GM21717 (cell line): Measurements from ENCODE around the gene RSRC1.
"Not testable (repeated sequence)": the region's sequence is repeated elsewhere in the genome, so short reads cannot be mapped to it uniquely, and the experiment has no call there.

Experiments
- ATAC-seq: cut with Tn5 transposase; IDR thresholded peaks from one replicate; pipeline ENCODE4 v1.9.1; 2021; ENCODE audit warnings: mild to moderate bottlenecking, moderate library complexity; ENCODE audit not compliant: unreplicated experiment

RSRC1 gene

GRCh38 chr3:158381262-158381868 is 271.5 kb downstream of the RSRC1 start:
- ATAC-seq = no peak

DNA sequence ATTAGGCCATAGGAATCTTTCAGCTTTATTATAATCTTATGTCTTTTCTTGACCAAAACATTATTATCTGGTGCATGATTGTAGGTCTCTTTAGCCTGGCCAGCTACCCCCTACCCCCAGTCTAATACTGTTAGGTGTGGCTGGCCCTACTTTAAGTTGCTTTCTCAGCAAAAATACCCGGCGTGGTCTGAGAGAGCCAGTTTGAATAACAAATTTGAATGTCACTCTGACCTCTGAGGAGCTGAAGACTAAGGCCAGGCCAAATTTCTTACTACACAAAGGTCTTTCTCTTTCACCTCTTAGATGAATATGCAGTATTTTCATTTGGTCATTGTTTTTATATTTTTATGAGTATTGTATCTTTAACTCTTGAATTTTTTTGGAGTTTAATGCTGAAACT is 272.6 kb downstream of the RSRC1 start:
- ATAC-seq = no peak

DNA sequence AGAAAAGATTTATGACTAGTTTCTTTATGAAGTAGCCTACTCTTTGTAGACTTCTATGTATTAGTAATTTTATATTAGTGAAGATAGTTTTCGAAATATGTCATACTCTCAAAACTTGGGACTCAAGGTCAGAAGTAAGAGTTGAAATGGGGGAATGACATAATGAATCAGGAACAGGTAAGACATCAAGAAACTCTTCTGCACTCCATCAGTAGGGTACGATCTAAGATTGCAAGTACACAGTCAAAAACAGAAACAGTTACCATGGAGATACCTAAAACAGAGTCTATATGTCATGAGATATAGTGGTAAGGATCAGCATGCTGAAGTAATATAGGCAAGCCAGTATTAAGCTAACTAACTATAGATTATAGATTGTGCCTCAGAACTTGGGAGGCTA is 274.1 kb downstream of the RSRC1 start:
- ATAC-seq = peak; percentile 68

DNA sequence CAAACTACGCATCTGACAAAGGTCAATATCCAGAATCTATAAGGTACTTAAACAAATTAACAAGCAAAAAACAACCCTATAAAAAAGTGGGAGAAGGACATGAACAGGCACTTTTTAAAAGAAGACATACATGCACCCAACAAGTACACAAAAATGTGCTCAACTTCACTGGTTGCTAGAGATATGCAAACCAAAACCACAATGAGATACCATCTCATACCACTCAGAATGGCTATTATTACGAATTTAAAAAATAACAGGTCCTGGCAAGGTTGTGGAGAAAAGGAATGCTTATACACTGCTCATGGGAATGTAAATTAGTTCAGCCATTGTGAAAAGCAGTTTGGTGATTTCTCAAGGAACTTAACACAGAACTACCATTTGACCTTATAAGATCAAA is 285.5 kb downstream of the RSRC1 start:
- ATAC-seq = no peak

GRCh38 chr3:158402590-158402989 is 292.7 kb downstream of the RSRC1 start:
- no peak for ATAC-seq

- no peak for ATAC-seq
These were observed 293.1 kb downstream of the RSRC1 start for GRCh38 chr3:158403013-158403412.

DNA sequence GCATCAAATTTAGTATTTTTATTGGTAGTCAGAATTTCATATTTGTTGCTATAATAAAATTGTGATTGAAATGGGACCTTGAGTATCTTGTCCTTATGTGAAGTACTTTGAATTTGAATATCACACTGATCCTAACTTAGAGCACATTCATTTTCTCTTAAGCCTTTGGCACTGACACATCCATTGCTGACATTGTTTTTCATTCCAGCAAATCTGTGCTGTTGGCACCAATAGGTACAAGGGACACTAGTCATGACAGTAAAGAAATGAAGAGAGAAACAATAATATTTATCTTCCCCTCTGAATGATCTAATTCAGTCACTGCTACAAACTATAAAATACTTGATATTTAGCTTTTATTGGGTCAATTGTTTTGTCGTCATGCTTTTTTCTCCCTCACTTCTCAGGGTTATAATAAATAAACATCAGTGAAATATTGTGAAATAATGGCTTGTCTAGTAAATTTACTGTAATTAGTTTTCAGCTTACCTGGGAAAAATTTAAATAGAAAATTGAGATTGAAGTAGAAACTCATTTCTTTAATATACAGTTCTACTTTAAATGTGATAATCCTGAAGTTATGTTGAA is 294.3 kb downstream of the RSRC1 start:
- no peak for ATAC-seq

DNA sequence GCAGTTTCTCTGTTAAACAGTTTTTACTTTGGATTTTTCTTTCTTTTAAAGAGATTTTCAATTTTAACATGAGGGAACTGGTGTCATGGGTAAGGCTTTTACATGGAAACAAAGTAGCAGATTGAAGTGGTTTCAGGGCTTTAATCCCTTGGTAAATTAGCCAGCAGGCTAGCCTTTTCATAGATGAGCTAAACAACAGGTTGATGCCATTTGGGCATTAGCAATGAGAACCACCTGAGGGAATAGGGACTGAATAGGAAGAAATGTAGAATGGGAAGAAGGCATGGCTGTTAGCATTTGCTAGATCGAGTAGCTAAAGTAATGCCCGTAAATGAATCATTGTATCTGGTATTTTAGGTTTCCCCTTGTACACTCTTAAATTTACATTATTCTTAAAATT is 295.6 kb downstream of the RSRC1 start:
- ATAC-seq = no peak

DNA sequence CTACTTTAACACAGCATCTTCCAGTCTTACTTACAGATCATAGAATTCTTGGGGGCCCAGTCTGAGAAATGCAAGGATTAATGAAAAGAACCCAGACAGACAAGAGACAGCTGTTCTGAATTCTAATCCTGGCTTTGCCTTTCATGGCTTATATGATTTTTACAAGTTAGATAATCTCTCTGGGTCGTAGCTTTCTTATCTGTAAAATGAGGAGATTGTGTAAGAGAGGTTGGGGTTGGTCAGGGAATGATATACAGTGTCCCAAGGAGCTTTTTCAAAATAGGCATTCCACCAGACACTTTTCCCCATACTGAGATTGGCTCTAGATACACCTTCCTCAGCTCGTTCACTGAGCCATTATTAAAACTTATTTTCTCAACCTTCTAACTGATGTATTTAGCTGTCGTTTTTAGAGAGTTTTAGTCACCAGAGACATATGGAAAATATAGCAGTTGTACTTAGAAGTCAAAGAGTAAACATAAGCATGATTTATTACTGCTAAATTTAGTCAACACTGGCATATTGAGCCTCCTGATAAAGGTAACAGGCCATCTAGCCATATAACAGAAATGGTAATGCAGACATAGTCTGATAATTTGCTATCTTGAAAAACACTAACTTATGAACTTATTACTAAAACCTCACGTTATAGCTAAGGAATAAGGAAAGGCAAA is 298.1 kb downstream of the RSRC1 start:
- ATAC-seq = no peak

GRCh38 chr3:158408518-158408897 is 298.6 kb downstream of the RSRC1 start:
- not testable (repeated sequence) for ATAC-seq

DNA sequence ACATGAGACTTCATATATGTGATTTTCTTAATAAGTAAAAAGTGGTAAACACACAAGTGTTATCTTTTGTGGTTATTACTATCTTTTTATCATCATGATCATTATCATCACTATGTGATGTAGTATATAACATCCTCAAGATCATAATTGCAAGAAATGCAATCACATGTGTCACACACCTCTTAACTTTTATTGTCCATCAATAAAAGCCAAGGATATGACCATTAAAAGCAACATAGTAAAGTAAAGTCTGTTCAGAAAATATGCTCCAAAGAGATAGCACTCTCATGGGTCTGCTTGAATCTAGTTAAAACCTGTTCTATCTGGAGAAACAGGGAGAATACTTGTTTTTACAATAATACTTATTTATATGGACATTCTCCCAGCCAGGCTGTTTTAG is 308.1 kb downstream of the RSRC1 start:
- ATAC-seq = no peak

DNA sequence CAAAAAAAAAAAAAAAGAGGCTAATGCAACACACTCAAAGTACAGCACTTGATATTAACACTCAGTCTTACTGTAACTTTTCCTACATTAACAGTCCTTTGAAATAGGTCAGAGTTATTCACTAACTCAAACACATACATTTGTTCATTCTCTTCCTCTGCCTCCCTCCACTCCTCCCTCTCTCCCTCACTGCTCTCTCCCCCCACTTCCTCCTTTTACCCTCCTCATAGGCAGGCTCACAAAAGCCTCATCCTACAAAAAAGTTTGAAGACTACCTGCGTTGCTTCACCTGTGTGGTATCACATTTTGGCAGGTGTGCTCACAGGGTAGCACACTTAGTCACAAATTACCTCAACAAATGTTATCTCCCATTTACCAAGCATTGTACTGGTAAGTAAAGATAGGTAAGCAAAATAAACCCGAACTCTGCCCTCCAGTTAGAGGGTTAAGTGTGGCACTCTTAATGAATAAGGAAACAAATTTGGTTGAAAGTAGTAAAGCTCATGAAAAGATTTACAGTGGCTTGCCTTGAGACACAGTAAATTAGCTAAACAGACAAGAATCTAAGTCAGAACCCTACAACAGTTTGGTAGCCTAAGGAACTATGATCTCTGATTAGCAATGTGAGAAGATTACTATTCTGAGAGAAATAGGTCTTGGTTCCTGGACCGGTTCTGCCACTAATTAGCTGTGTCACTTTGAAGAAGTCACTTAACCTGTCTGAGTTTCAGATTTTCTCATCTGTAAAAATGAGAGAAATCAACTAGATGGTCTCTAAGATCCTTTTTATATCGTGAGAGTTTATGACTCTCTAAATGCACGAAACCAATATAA is 310.1 kb downstream of the RSRC1 start:
- ATAC-seq = peak; percentile 42

- ATAC-seq = peak; percentile 99
These were observed 310.9 kb downstream of the RSRC1 start for GRCh38 chr3:158420654-158421396.

GRCh38 chr3:158430448-158430847 is 320.6 kb downstream of the RSRC1 start:
- no peak for ATAC-seq

- ATAC-seq = no peak
These were observed 321.1 kb downstream of the RSRC1 start for GRCh38 chr3:158430968-158431367.

- no peak for ATAC-seq
These were observed 321.9 kb downstream of the RSRC1 start for GRCh38 chr3:158431829-158432228.

DNA sequence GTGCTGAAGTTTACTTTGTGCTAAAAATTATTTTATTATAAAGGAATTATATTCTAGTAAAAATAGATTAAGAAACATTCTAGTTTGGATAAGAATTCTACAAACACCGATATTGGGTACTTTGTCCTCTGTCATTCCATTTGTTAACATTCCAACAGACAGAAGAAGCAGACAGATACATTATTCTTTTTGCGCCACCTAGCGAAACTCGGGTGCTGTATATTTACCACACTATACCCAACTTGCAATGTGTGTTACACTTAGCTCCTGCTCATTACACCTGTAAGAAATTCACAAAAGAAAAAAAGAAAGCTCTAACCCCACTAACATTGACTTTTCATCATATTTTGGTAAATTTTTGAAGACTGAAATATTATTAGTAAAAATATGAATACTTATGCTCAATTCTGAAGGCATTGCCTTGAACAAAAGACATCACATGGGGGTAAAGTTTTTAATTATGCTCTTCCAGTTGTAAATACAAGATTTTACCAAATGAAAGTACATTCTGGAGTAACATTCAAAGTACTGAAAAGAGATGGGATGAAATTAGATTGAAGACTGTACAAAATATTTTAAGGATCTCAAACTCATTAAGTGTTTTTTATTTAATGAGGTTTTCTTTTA is 324.6 kb downstream of the RSRC1 start:
- ATAC-seq = peak; percentile 88

DNA sequence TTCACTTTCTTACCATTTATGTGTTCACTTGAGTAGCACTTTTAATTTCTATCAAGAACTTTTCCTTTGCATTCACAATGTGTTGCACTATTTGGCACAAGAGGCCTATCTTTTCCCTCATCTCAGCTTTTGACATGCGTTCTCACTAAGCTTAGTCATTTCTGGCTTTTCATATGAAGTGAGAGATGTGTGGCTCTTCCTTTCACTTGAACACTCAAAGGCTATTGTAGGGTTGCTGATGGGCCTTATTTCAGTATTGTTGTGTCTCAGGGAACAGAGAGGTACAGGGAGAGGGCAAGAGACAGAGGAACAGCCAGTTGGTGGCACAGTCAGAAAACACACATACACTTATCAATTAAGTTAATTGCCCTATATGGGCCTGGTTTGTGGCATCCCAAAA is 333.7 kb downstream of the RSRC1 start:
- peak; percentile 98 for ATAC-seq

DNA sequence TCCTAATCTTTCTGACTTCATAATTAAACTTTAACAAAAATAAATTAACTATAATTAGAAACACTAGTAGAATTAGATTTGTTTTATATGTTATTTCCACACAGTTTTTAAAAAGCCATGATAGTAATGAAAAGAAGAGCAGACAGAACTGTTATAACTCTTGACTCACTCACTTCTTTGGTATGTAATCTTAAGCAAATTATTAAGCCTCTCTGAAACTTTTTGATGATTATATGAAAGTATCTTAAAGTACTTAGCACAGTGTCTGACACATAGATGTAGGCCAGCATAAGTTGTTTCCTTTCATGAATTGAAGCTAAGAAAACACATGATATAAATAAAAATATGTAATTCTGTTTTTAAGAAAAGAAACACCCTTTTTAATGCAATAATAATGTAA is 337.5 kb downstream of the RSRC1 start:
- no peak for ATAC-seq

GRCh38 chr3:158451405-158452055 is 341.6 kb downstream of the RSRC1 start:
- ATAC-seq = no peak
